Measurements from ENCODE around the gene KIAA0753.
"Not testable (repeated sequence)": the region's sequence is repeated elsewhere in the genome, so short reads cannot be mapped to it uniquely, and the experiment has no call there.

KIAA0753 gene

GRCh38 chr17:6596081-6596480 lies 44.4 kb downstream of the KIAA0753 start:
- TF ChIP-seq CTCF (IDR thresholded peaks at IDR 0.05; ENCODE audit: low read depth, low read length, missing control alignments), result no peak
- H3K4me3 ChIP-seq (ENCODE audit: low read depth, low read length), result no peak overlapping the region
- DNase-seq (ENCODE audit: low read depth), result no peak
- in situ Hi-C loops (cut with HindIII; ENCODE audit: low sequenced_read_pairs), result no loop called here

- H3K4me3 ChIP-seq (ENCODE audit: low read depth, low read length); in situ Hi-C loops (cut with HindIII; ENCODE audit: low sequenced_read_pairs); DNase-seq (ENCODE audit: low read depth): not testable (repeated sequence)
Observed at GRCh38 chr17:6593371-6593770, 47.1 kb downstream of the KIAA0753 start.

- DNase-seq (ENCODE audit: low read depth), result peak; percentile 6
- TF ChIP-seq CTCF (IDR thresholded peaks at IDR 0.05; ENCODE audit: low read depth, low read length, missing control alignments), result no peak
- no peak overlapping the region for H3K4me3 ChIP-seq (ENCODE audit: low read depth, low read length)
- in situ Hi-C loops (cut with HindIII; ENCODE audit: low sequenced_read_pairs), result no loop called here
Observed at GRCh38 chr17:6592173-6592572, 48.3 kb downstream of the KIAA0753 start.

- in situ Hi-C loops (cut with HindIII; ENCODE audit: low sequenced_read_pairs), result no loop called here
- TF ChIP-seq CTCF (IDR thresholded peaks at IDR 0.05; ENCODE audit: low read depth, low read length, missing control alignments), result no peak
- peak; percentile 41 for DNase-seq (ENCODE audit: low read depth)
- no peak overlapping the region for H3K4me3 ChIP-seq (ENCODE audit: low read depth, low read length)
Observed at GRCh38 chr17:6591599-6592158, 48.8 kb downstream of the KIAA0753 start.

GRCh38 chr17:6589266-6589946 lies 51.1 kb downstream of the KIAA0753 start:
- no peak overlapping the region for H3K4me3 ChIP-seq (ENCODE audit: low read depth, low read length)
- DNase-seq (ENCODE audit: low read depth), result no peak
- in situ Hi-C loops (cut with HindIII; ENCODE audit: low sequenced_read_pairs), result no loop called here
- TF ChIP-seq CTCF (IDR thresholded peaks at IDR 0.05; ENCODE audit: low read depth, low read length, missing control alignments), result no peak

GRCh38 chr17:6588165-6588564 lies 52.3 kb downstream of the KIAA0753 start:
- in situ Hi-C loops (cut with HindIII; ENCODE audit: low sequenced_read_pairs), result no loop called here

More at GRCh38 chr17:6588165-6588564, 52.3 kb downstream of the KIAA0753 start:
- no peak for TF ChIP-seq CTCF (IDR thresholded peaks at IDR 0.05; ENCODE audit: low read depth, low read length, missing control alignments)
- no peak for DNase-seq (ENCODE audit: low read depth)
- no peak overlapping the region for H3K4me3 ChIP-seq (ENCODE audit: low read depth, low read length)
